GM21526 (cell line): ENCODE measurements around the gene STARD5.

ENCODE experiments used
- ATAC-seq: cut with Tn5 transposase; IDR thresholded peaks from one replicate; pipeline ENCODE4 v1.9.1; 2021; ENCODE audit warnings: moderate library complexity; ENCODE audit not compliant: unreplicated experiment, low FRiP score

Gene STARD5

GRCh38 chr15:81278306-81279029, 45.5 kb downstream of the STARD5 start:
- no peak for ATAC-seq

GRCh38 chr15:81277851-81278250, 46.1 kb downstream of the STARD5 start:
- no peak for ATAC-seq

GRCh38 chr15:81276967-81277366, 47.0 kb downstream of the STARD5 start:
- no peak for ATAC-seq

GRCh38 chr15:81275711-81276392, 48.1 kb downstream of the STARD5 start:
- ATAC-seq, result no peak

- peak; percentile 78 for ATAC-seq
These were observed 48.8 kb downstream of the STARD5 start for GRCh38 chr15:81274931-81275707.

- no peak for ATAC-seq
These were observed 49.7 kb downstream of the STARD5 start for GRCh38 chr15:81274255-81274654.

- ATAC-seq, result no peak
These were observed 50.1 kb downstream of the STARD5 start for GRCh38 chr15:81273855-81274254.

- ATAC-seq, result no peak
These were observed 50.7 kb downstream of the STARD5 start for GRCh38 chr15:81273200-81273599.

- ATAC-seq, result no peak
These were observed 51.9 kb downstream of the STARD5 start for GRCh38 chr15:81271761-81272644.

- no peak for ATAC-seq
These were observed 53.0 kb downstream of the STARD5 start for GRCh38 chr15:81270781-81271491.

GRCh38 chr15:81270188-81270587, 53.8 kb downstream of the STARD5 start:
- ATAC-seq, result no peak

GRCh38 chr15:81268881-81269601, 54.9 kb downstream of the STARD5 start:
- no peak for ATAC-seq

- ATAC-seq, result no peak
These were observed 55.6 kb downstream of the STARD5 start for GRCh38 chr15:81268340-81268739.

- ATAC-seq, result peak; percentile 73
These were observed 57.8 kb downstream of the STARD5 start for GRCh38 chr15:81265944-81266775.

- no peak for ATAC-seq
These were observed 58.5 kb downstream of the STARD5 start for GRCh38 chr15:81265256-81265943.

- ATAC-seq, result no peak
These were observed 59.7 kb downstream of the STARD5 start for GRCh38 chr15:81264072-81264857.

- no peak for ATAC-seq
These were observed 60.5 kb downstream of the STARD5 start for GRCh38 chr15:81263477-81263876.
